PC-3 (cell line): ENCODE results near the gene R3HDM1. TPM values are rescaled to one million over a fixed set of nuclear protein-coding genes. Genes with fewer than 3 reads are reported as not detected.

ENCODE experiments used
- ATAC-seq: fragments of 200-7000 bp; cut with Tn5 transposase; 2 replicates; pipeline ENCODE4 v1.9.1; 2020; ENCODE audit warnings: mild to moderate bottlenecking, moderate library complexity
- BruUV-seq: library from RNA; stranded (reverse); fragments of 400-500 nt; replicated peaks from 2 replicates; lab custom pipeline; 2021; lab: Mats Ljungman, UMichigan
- CTCF ChIA-PET: fragments of 300-600 bp; sonication (Branson Sonifier 250); formaldehyde crosslinking; loops from one replicate; lab custom pipeline; 2022; ENCODE audit warnings: antibody characterized with exemption; lab: Charles Lee
- POLR2A ChIA-PET: fragments of 300-600 bp; sonication (Branson Sonifier 250); formaldehyde crosslinking; loops from one replicate; lab custom pipeline; 2022; ENCODE audit warnings: antibody characterized with exemption; ENCODE audit not compliant: unreplicated experiment; lab: Charles Lee
- DNase-seq: peaks from one replicate; pipeline ENCODE4 v3.0.0-alpha.2; 2015
- H2AFZ ChIP-seq: fragments of 300-600 bp; sonication (generic); 2 replicates; pipeline ENCODE4 v1.6.0; 2016; ENCODE audit warnings: antibody characterized with exemption, low read length
- H3F3A ChIP-seq: fragments of 300-600 bp; sonication (generic); one replicate; pipeline ENCODE4 v1.6.0; 2017; ENCODE audit warnings: antibody characterized with exemption, low read length, control low read depth, mild to moderate bottlenecking; ENCODE audit not compliant: unreplicated experiment
- H3K27ac ChIP-seq: fragments of 300-600 bp; sonication (generic); 2 replicates; pipeline ENCODE4 v1.5.1; 2016; ENCODE audit warnings: mild to moderate bottlenecking, low read length
- H3K27me3 ChIP-seq: fragments of 300-600 bp; sonication (generic); 2 replicates; pipeline ENCODE4 v1.6.1; 2016; ENCODE audit warnings: low read length, mixed read lengths
- H3K36me3 ChIP-seq: fragments of 300-600 bp; sonication (generic); 2 replicates; pipeline ENCODE4 v1.6.1; 2016; ENCODE audit warnings: low read depth, mixed run types, low read length, mixed read lengths
- H3K4me1 ChIP-seq: fragments of 300-600 bp; sonication (generic); 2 replicates; pipeline ENCODE4 v1.5.1; 2016; ENCODE audit warnings: low read length; ENCODE audit not compliant: insufficient read depth
- H3K4me2 ChIP-seq: fragments of 300-600 bp; sonication (generic); 2 replicates; pipeline ENCODE4 v1.6.0; 2016; ENCODE audit warnings: low read length
- H3K4me3 ChIP-seq: fragments of 300-600 bp; sonication (generic); 2 replicates; pipeline ENCODE4 v1.5.1; 2016; ENCODE audit warnings: mild to moderate bottlenecking, low read length, mixed read lengths
- H3K79me2 ChIP-seq: fragments of 300-600 bp; sonication (generic); 2 replicates; pipeline ENCODE4 v1.6.1; 2017; ENCODE audit warnings: low read length, mixed read lengths
- H3K9ac ChIP-seq: fragments of 300-600 bp; sonication (generic); 2 replicates; pipeline ENCODE4 v1.6.0; 2016; ENCODE audit warnings: mild to moderate bottlenecking, low read length
- H3K9me2 ChIP-seq: fragments of 300-600 bp; sonication (generic); replicated peaks from 2 replicates; pipeline ENCODE4 v1.6.1; 2016; ENCODE audit warnings: mixed run types, low read length, mixed read lengths
- H3K9me3 ChIP-seq: fragments of 300-600 bp; sonication (generic); 2 replicates; pipeline ENCODE4 v1.6.1; 2016; ENCODE audit warnings: low read length, mixed read lengths
- H4K20me1 ChIP-seq: fragments of 300-600 bp; sonication (generic); 2 replicates; pipeline ENCODE4 v1.6.1; 2016; ENCODE audit warnings: low read length, mixed read lengths
- EZH2 ChIP-seq: fragments of 300-600 bp; sonication (generic); IDR thresholded peaks from one replicate; pipeline ENCODE4 v1.6.1; 2017; ENCODE audit warnings: antibody characterized with exemption, mild to moderate bottlenecking, low read length; ENCODE audit not compliant: unreplicated experiment
- EZH2phosphoT487 ChIP-seq: fragments of 300-600 bp; sonication (generic); IDR thresholded peaks from 2 replicates; pipeline ENCODE4 v1.6.1; 2018; ENCODE audit warnings: mild to moderate bottlenecking, antibody characterized with exemption, low read length, borderline replicate concordance
- intact Hi-C: fragments of 100-400 bp; cut with micrococcal nuclease; formaldehyde crosslinking; loops from 2 replicates; pipeline ENCODE4 v1.9.0; 2023
- total RNA-seq: library from RNA; depleted of rRNA; stranded (reverse); fragments of >200 nt; gene quantifications from 2 replicates; pipeline ENCODE4 v1.2.3, GENCODE V29; 2014
- TF ChIP-seq, protein P1 (sequence below): fragments of 300-600 bp; sonication (generic); conservative IDR thresholded peaks from 2 replicates; pipeline ENCODE4 v1.5.1; 2017; ENCODE audit warnings: antibody characterized with exemption, low read depth, mild to moderate bottlenecking, low read length

R3HDM1 gene
- total RNA-seq, 1 experiment from 2014 or later = 12.8 TPM

DNA sequence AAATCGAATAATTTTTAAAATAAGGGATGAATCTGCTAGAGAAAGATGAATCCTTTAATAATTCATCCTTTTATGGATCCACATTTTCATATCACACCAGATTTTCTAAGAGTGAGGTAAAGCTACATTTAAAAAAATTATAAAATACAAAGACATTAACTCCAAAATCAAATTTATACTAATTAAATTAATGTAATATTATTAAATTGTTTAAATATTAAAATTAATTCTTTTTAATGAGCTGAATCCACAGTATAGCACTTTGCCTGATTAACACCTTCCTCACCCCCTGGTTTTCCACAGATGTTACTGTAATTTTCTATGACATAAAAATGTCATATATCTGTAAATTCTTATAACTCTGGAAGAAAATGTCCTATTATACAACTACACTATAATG lies 26.5 kb upstream of the R3HDM1 start:
- ChIA-PET CTCF (interaction anchor here (0.7 kb wide), 1 partner anchor 68 kb away, joined by 3 read pairs; no protein-coding TSS in a partner anchor), POLR2A (no interaction called here)
- Histone ChIP-seq H3K9me3 (peaks cover 7% of the 10 kb centered on the region), H3K4me1 (no peaks in the 10 kb centered on the region), H3K27ac (no peak overlapping the region), H3K27me3 (no peaks in the 10 kb centered on the region), H3K79me2 (no peaks in the 10 kb centered on the region), H3K36me3 (peaks cover 19% of the 10 kb centered on the region), H3K4me2 (no peak overlapping the region), H3K9me2 (no peaks in the 10 kb centered on the region), H2AFZ (no peak overlapping the region), H4K20me1 (no peaks in the 10 kb centered on the region), H3F3A (no peaks in the 10 kb centered on the region), H3K4me3 (no peak overlapping the region), H3K9ac (no peak overlapping the region)
- ATAC-seq (no peak), DNase-seq (no peak)
- TF ChIP-seq, protein P1, sequence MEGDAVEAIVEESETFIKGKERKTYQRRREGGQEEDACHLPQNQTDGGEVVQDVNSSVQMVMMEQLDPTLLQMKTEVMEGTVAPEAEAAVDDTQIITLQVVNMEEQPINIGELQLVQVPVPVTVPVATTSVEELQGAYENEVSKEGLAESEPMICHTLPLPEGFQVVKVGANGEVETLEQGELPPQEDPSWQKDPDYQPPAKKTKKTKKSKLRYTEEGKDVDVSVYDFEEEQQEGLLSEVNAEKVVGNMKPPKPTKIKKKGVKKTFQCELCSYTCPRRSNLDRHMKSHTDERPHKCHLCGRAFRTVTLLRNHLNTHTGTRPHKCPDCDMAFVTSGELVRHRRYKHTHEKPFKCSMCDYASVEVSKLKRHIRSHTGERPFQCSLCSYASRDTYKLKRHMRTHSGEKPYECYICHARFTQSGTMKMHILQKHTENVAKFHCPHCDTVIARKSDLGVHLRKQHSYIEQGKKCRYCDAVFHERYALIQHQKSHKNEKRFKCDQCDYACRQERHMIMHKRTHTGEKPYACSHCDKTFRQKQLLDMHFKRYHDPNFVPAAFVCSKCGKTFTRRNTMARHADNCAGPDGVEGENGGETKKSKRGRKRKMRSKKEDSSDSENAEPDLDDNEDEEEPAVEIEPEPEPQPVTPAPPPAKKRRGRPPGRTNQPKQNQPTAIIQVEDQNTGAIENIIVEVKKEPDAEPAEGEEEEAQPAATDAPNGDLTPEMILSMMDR = no peak
- no peak for TF ChIP-seq EZH2
- no peak for TF ChIP-seq EZH2phosphoT487
- BruUV-seq = no TSS peak
- intact Hi-C loops = no loop called here

DNA sequence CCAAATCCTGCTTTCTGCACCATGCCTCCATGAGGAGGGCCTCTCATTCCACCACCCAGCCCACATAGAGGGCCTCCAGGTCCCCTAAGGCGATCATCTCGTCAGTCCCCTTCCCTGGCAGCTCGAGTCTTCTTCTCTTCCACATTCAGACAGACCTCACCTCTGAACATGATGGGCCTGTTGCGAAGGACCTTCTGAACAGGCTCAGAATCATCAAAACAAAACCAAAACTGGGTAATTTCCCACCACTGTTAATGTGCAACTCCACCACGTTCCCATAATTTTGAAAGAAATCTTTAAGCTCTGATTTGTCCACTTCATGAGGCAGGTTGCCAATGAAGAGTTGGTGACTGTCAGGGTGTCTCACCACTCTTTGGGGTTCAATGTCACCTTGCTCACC lies 20.7 kb upstream of the R3HDM1 start:
- Histone ChIP-seq H3K36me3 (no peaks in the 10 kb centered on the region), H3K9ac (no peak overlapping the region), H4K20me1 (no peaks in the 10 kb centered on the region), H3K9me3 (no peaks in the 10 kb centered on the region), H3K27me3 (no peaks in the 10 kb centered on the region), H3F3A (no peaks in the 10 kb centered on the region), H3K27ac (no peak overlapping the region), H2AFZ (no peak overlapping the region), H3K4me3 (no peak overlapping the region), H3K4me2 (no peak overlapping the region), H3K79me2 (no peaks in the 10 kb centered on the region), H3K4me1 (0 out of 2 replicates have a peak, but pooled peaks cover 3% of the 10 kb centered on the region), H3K9me2 (no peaks in the 10 kb centered on the region)
- no peak for DNase-seq
- no TSS peak for BruUV-seq
- intact Hi-C loops = no loop called here
- CTCF ChIA-PET = no interaction called here
- POLR2A ChIA-PET = no interaction called here
- ATAC-seq = no peak
- TF ChIP-seq EZH2phosphoT487 = no peak
- TF ChIP-seq, protein P1 = no peak
- TF ChIP-seq EZH2 = no peak

DNA sequence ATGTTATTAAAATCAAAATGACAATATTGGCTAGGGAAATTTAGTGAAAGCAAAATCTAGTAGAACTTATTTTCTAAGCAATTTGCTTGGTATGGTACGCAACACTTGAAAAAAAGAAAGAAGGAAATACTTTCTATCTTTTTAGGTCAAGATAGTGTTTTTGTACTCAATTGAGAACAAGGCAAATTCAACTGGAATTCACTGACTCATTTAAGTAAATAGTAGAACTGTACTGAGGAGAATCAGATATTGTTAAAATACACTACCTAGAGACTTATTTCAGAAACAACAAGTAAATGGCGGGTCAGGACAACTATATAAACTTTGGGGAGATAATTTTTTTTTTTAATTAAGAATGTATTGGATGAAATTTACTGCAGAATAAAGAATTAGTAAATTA lies 19.2 kb upstream of the R3HDM1 start:
- TF ChIP-seq EZH2phosphoT487 (no peak), EZH2 (no peak)
- TF ChIP-seq, protein P1 = no peak
- intact Hi-C loops = no loop called here
- H3K79me2 ChIP-seq = no peaks in the 10 kb centered on the region
- H3K9me3 ChIP-seq = no peaks in the 10 kb centered on the region
- no peaks in the 10 kb centered on the region for H3K9me2 ChIP-seq
- no peak overlapping the region for H2AFZ ChIP-seq
- ChIA-PET POLR2A (no interaction called here), CTCF (no interaction called here)
- no peaks in the 10 kb centered on the region for H4K20me1 ChIP-seq
- H3K36me3 ChIP-seq = no peaks in the 10 kb centered on the region
- BruUV-seq = no TSS peak
- H3K4me3 ChIP-seq = no peak overlapping the region
- ATAC-seq (peak; percentile 82), DNase-seq (peak; percentile 49)
- no peaks in the 10 kb centered on the region for H3K27me3 ChIP-seq
- H3K4me2 ChIP-seq = no peak overlapping the region
- H3K4me1 ChIP-seq = 0 out of 2 replicates have a peak, but pooled peaks cover 3% of the 10 kb centered on the region
- no peak overlapping the region for H3K9ac ChIP-seq
- no peak overlapping the region for H3K27ac ChIP-seq
- no peaks in the 10 kb centered on the region for H3F3A ChIP-seq
